ENCODE data around the gene FN3K.

Gene FN3K

DNA sequence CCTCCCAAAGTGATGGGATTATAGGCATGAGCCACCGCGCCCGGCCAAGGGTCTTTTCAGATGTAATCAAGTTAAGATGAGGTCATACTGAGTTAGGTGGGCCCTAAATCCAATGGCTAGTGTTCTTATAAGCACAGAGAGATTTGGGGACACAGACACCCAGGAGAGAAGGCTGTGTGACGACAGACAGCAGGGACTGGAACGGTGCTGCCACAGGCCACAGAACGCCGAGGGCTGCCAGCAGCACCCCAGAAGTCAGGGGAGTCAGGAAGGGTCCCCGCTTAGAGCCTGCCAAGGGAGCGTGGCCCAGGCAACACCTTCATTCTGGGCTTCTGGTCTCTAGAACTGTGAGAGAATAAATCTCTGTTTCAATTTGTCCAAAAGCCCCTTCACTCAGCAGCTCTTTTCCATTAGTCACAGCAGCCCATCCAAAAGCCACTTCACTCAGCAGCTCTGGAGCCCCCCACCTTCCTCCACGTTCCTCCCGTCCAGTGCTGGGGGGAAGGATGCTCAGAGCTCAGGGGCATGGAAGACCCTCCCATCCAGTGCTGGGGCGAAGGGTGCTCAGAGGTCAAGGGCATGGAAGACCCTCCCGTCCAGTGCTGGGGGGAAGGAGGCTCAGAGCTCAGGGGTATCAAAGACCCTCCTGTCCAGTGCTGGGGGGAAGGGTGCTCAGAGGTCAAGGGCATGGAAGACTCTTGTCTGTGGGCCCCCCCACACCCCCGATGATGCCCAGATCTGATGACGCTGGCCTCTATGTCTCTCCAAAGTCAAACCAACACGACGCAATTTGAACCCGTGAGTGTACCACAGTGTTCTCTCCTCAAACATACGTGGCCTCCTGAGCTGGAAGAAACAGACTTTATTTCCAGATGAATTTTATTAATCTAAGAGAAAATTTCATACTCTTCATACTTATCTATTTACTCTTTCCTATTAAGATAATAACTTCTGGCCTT lies 48.8 kb upstream of the FN3K start:
- peaks cover 3 to 8% of the 10 kb centered on the region in 2 experiments; a peak in 2 of 3 replicates for H3K36me3 ChIP-seq (ENCODE audit: control insufficient read depth in 2 of 2, insufficient read depth in 1 of 2, low read length in 2 of 2)
- no peak overlapping the region for H3K4me3 ChIP-seq (ENCODE audit: low read depth, low read length)
- no peak overlapping the region for H3K27ac ChIP-seq (ENCODE audit: extremely low read depth, low read depth, low read length)
- CTCF ChIA-PET = interaction anchor here (1.3 to 1.6 kb wide), 2 partner anchors 21 to 95 kb away, joined by 3 read pairs; no protein-coding TSS in a partner anchor
- no peaks in the 10 kb centered on the region for H3K9me3 ChIP-seq (ENCODE audit: control insufficient read depth, insufficient read depth, low read depth, low read length)
- TF ChIP-seq, protein P1, sequence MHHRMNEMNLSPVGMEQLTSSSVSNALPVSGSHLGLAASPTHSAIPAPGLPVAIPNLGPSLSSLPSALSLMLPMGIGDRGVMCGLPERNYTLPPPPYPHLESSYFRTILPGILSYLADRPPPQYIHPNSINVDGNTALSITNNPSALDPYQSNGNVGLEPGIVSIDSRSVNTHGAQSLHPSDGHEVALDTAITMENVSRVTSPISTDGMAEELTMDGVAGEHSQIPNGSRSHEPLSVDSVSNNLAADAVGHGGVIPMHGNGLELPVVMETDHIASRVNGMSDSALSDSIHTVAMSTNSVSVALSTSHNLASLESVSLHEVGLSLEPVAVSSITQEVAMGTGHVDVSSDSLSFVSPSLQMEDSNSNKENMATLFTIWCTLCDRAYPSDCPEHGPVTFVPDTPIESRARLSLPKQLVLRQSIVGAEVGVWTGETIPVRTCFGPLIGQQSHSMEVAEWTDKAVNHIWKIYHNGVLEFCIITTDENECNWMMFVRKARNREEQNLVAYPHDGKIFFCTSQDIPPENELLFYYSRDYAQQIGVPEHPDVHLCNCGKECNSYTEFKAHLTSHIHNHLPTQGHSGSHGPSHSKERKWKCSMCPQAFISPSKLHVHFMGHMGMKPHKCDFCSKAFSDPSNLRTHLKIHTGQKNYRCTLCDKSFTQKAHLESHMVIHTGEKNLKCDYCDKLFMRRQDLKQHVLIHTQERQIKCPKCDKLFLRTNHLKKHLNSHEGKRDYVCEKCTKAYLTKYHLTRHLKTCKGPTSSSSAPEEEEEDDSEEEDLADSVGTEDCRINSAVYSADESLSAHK (tag by site-specific recombination; IDR thresholded peaks at IDR 0.05) = no peak
- TF ChIP-seq SCRT2 (tag by site-specific recombination; IDR thresholded peaks at IDR 0.05) (no peak), MYNN (tag by site-specific recombination; IDR thresholded peaks at IDR 0.05; ENCODE audit: borderline replicate concordance) (no peak), ZNF112 (tag by site-specific recombination; IDR thresholded peaks at IDR 0.05) (no peak)
- TF ChIP-seq, protein P2, sequence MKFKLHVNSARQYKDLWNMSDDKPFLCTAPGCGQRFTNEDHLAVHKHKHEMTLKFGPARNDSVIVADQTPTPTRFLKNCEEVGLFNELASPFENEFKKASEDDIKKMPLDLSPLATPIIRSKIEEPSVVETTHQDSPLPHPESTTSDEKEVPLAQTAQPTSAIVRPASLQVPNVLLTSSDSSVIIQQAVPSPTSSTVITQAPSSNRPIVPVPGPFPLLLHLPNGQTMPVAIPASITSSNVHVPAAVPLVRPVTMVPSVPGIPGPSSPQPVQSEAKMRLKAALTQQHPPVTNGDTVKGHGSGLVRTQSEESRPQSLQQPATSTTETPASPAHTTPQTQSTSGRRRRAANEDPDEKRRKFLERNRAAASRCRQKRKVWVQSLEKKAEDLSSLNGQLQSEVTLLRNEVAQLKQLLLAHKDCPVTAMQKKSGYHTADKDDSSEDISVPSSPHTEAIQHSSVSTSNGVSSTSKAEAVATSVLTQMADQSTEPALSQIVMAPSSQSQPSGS (tag by site-specific recombination; IDR thresholded peaks at IDR 0.05; ENCODE audit: low read depth) = 0 out of 2 replicates have a peak, but pooled peaks have one; percentile 25
- TF ChIP-seq, protein P3, sequence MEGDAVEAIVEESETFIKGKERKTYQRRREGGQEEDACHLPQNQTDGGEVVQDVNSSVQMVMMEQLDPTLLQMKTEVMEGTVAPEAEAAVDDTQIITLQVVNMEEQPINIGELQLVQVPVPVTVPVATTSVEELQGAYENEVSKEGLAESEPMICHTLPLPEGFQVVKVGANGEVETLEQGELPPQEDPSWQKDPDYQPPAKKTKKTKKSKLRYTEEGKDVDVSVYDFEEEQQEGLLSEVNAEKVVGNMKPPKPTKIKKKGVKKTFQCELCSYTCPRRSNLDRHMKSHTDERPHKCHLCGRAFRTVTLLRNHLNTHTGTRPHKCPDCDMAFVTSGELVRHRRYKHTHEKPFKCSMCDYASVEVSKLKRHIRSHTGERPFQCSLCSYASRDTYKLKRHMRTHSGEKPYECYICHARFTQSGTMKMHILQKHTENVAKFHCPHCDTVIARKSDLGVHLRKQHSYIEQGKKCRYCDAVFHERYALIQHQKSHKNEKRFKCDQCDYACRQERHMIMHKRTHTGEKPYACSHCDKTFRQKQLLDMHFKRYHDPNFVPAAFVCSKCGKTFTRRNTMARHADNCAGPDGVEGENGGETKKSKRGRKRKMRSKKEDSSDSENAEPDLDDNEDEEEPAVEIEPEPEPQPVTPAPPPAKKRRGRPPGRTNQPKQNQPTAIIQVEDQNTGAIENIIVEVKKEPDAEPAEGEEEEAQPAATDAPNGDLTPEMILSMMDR (tag by site-specific recombination; IDR thresholded peaks at IDR 0.05) = no peak
- TF ChIP-seq, protein P4, sequence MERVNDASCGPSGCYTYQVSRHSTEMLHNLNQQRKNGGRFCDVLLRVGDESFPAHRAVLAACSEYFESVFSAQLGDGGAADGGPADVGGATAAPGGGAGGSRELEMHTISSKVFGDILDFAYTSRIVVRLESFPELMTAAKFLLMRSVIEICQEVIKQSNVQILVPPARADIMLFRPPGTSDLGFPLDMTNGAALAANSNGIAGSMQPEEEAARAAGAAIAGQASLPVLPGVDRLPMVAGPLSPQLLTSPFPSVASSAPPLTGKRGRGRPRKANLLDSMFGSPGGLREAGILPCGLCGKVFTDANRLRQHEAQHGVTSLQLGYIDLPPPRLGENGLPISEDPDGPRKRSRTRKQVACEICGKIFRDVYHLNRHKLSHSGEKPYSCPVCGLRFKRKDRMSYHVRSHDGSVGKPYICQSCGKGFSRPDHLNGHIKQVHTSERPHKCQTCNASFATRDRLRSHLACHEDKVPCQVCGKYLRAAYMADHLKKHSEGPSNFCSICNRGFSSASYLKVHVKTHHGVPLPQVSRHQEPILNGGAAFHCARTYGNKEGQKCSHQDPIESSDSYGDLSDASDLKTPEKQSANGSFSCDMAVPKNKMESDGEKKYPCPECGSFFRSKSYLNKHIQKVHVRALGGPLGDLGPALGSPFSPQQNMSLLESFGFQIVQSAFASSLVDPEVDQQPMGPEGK (tag by site-specific recombination; IDR thresholded peaks at IDR 0.05) = no peak
- no peaks in the 10 kb centered on the region for H3K4me1 ChIP-seq (ENCODE audit: control insufficient read depth, insufficient read depth, low read length)
- POLR2A ChIA-PET = interaction anchor here (1.4 kb wide), 1 partner anchor 30 kb away, joined by 8 read pairs; the partner anchor contains the start of gene FN3KRP

DNA sequence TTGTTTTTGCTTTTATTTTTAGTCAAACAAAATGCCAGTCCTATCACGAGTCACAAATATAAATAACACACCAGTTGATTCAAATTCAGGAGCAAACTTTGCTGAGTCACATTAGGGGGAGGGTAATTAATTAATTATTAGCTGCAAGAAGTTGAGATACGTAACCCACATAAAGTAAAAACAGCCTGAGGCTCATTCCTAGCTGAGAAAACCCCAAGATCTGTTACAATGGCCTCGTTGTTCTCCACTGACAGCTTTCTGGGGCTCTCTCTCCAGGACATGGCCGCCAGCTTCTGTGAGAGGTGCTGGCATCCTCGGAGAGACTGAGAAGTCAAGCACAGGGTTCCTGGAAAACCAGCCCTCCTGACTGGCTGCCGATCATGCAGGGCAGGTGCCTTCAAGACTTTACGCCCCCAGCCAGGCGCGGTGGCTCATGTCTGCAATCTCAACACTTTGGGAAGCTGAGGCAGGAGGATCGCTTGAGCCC lies 48.0 kb upstream of the FN3K start:
- ChIA-PET POLR2A (interaction anchor here (1.4 kb wide), 1 partner anchor 29 kb away, joined by 8 read pairs; the partner anchor contains the start of gene FN3KRP), CTCF (interaction anchor here (1.3 to 1.6 kb wide), 2 partner anchors 21 to 94 kb away, joined by 3 read pairs; no protein-coding TSS in a partner anchor)
- peaks cover 3 to 8% of the 10 kb centered on the region in 2 experiments; a peak in 2 of 3 replicates for H3K36me3 ChIP-seq (ENCODE audit: control insufficient read depth in 2 of 2, insufficient read depth in 1 of 2, low read length in 2 of 2)
- H3K27ac ChIP-seq (ENCODE audit: extremely low read depth, low read depth, low read length) = no peak overlapping the region
- H3K4me1 ChIP-seq (ENCODE audit: control insufficient read depth, insufficient read depth, low read length) = no peaks in the 10 kb centered on the region
- no peak for TF ChIP-seq WT1 (tag by site-specific recombination; IDR thresholded peaks at IDR 0.05)
- TF ChIP-seq ZNF155 (tag by site-specific recombination; IDR thresholded peaks at IDR 0.05) = no peak
- TF ChIP-seq ZNF311 (tag by site-specific recombination; IDR thresholded peaks at IDR 0.05; ENCODE audit: borderline replicate concordance) = no peak
- TF ChIP-seq MEIS1 (CRISPR knock-in tag; IDR thresholded peaks at IDR 0.05; ENCODE audit: borderline replicate concordance) = no peak
- no peak for TF ChIP-seq ZNF274 (IDR thresholded peaks at IDR 0.05; ENCODE audit: low read length)
- no peak for TF ChIP-seq ZNF274 (tag by site-specific recombination; IDR thresholded peaks at IDR 0.05; ENCODE audit: borderline replicate concordance)
- TF ChIP-seq OVOL3 (tag by site-specific recombination; IDR thresholded peaks at IDR 0.05) = no peak
- no peak for TF ChIP-seq HIC1 (tag by site-specific recombination; IDR thresholded peaks at IDR 0.05)
- no peak for TF ChIP-seq ZXDB (tag by site-specific recombination; IDR thresholded peaks at IDR 0.05)
- TF ChIP-seq ZNF624 (tag by site-specific recombination; IDR thresholded peaks at IDR 0.05) = no peak
- TF ChIP-seq ZNF585B (tag by site-specific recombination; IDR thresholded peaks at IDR 0.05) = no peak
- TF ChIP-seq ZNF548 (tag by site-specific recombination; IDR thresholded peaks at IDR 0.05) = no peak
- TF ChIP-seq ZNF664 (tag by site-specific recombination; IDR thresholded peaks at IDR 0.05) = no peak
- no peak for TF ChIP-seq ZNF366 (tag by site-specific recombination; conservative IDR thresholded peaks at IDR 0.05)
- no peak for TF ChIP-seq ZNF677 (tag by site-specific recombination; IDR thresholded peaks at IDR 0.05)
- H3K4me3 ChIP-seq (ENCODE audit: low read depth, low read length) = no peak overlapping the region
- H3K9me3 ChIP-seq (ENCODE audit: control insufficient read depth, insufficient read depth, low read depth, low read length) = no peaks in the 10 kb centered on the region

Measured in HEK293 (cell line).